CD14-positive monocyte (primary cell): ENCODE data around the gene CD302. TPM values are rescaled to one million over a fixed set of nuclear protein-coding genes. Genes with fewer than 3 reads are reported as not detected.

Experiments
- DNase-seq, 3 donors: peaks; one replicate each; pipeline ENCODE4 v3.0.0-alpha.2; 2011 to 2022
- H2AFZ ChIP-seq: 2 replicates; pipeline ENCODE4 v1.6.0; 2012; ENCODE audit warnings: mild to moderate bottlenecking, low read depth, low read length, inconsistent platforms; ENCODE audit not compliant: insufficient read depth, poor library complexity, severe bottlenecking
- H3K27ac ChIP-seq, 2 donors: 1 replicate in 1 of 2; 2 replicates in 1 of 2; pipeline ENCODE4 v1.5.1; 2012 to 2013; ENCODE audit warnings: low read length in 2 of 2, control low read depth in 1 of 2, inconsistent platforms in 1 of 2, low read depth in 1 of 2, mild to moderate bottlenecking in 1 of 2
- H3K27me3 ChIP-seq, 2 donors: one replicate each; pipeline versions ENCODE4 v1.6.0 to v1.6.1; 2011 to 2013; ENCODE audit warnings: low read length in 2 of 2; ENCODE audit not compliant: control insufficient read depth in 2 of 2, insufficient read depth in 2 of 2
- H3K36me3 ChIP-seq, 2 donors: replicated peaks in 1 of 2; 1 replicate in 1 of 2; 2 replicates in 1 of 2; pipeline versions ENCODE4 v1.5.1 to v1.6.1; 2012 to 2013; ENCODE audit warnings: low read length in 2 of 2, control low read depth in 1 of 2, inconsistent platforms in 1 of 2, mild to moderate bottlenecking in 1 of 2; ENCODE audit not compliant: insufficient read depth in 2 of 2, control insufficient read depth in 1 of 2
- H3K4me1 ChIP-seq, 2 donors: 1 replicate in 1 of 2; 2 replicates in 1 of 2; pipeline versions ENCODE4 v1.5.1 to v1.6.1; 2012 to 2013; ENCODE audit warnings: low read length in 2 of 2, control low read depth in 1 of 2, inconsistent platforms in 1 of 2, mild to moderate bottlenecking in 1 of 2, moderate library complexity in 1 of 2; ENCODE audit not compliant: insufficient read depth in 2 of 2, control insufficient read depth in 1 of 2
- H3K4me2 ChIP-seq: replicated peaks from 2 replicates; pipeline ENCODE3; 2012; ENCODE audit warnings: low read length, moderate library complexity, mild to moderate bottlenecking; ENCODE audit not compliant: poor library complexity, severe bottlenecking; ENCODE audit errors: extremely low read depth
- H3K4me3 ChIP-seq, 3 experiments: fragments of 200-600 bp in 1 of 3; sonication (generic) in 1 of 3; replicated peaks in 1 of 3; 1 replicate in 2 of 3; 2 replicates in 1 of 3; pipeline ENCODE4 v1.5.1; 2011 to 2013; ENCODE audit warnings: low read length in 3 of 3, mild to moderate bottlenecking in 3 of 3, control low read depth in 2 of 3, low read depth in 2 of 3, inconsistent platforms in 1 of 3, moderate library complexity in 1 of 3
- H3K79me2 ChIP-seq: 2 replicates; pipeline ENCODE4 v1.6.0; 2012; ENCODE audit warnings: mild to moderate bottlenecking, control low read depth, inconsistent platforms, low read length, moderate library complexity; ENCODE audit not compliant: insufficient read depth
- H3K9ac ChIP-seq: 2 replicates; pipeline ENCODE4 v1.6.0; 2017; ENCODE audit warnings: low read length, mild to moderate bottlenecking; ENCODE audit not compliant: insufficient read depth, poor library complexity, severe bottlenecking
- H3K9me3 ChIP-seq, 2 donors: replicated peaks in 1 of 2; 1 replicate in 1 of 2; 2 replicates in 1 of 2; pipeline versions ENCODE4 v1.5.1 to v1.6.1; 2012 to 2013; ENCODE audit warnings: low read length in 2 of 2, control low read depth in 1 of 2; ENCODE audit not compliant: control insufficient read depth in 1 of 2, insufficient read depth in 1 of 2
- H4K20me1 ChIP-seq: 2 replicates; pipeline ENCODE4 v1.6.0; 2012; ENCODE audit warnings: mild to moderate bottlenecking, low read length, control low read depth, moderate library complexity; ENCODE audit not compliant: insufficient read depth
- H3K27ac Mint-ChIP-seq, 7 donors: one replicate each; pipeline ENCODE4 v1.8.0; 2020; ENCODE audit warnings: mild to moderate bottlenecking in 7 of 7, mixed read lengths in 7 of 7, moderate library complexity in 6 of 7, inconsistent platforms in 2 of 7
- H3K27me3 Mint-ChIP-seq, 3 donors: one replicate each; pipeline ENCODE4 v1.8.0; 2021 to 2022; ENCODE audit warnings: low read depth in 3 of 3, mild to moderate bottlenecking in 3 of 3, mixed read lengths in 3 of 3, moderate library complexity in 3 of 3, inconsistent platforms in 1 of 3
- H3K36me3 Mint-ChIP-seq, 2 donors: one replicate each; pipeline ENCODE4 v1.8.0; 2020; ENCODE audit warnings: mixed read lengths in 2 of 2, inconsistent platforms in 1 of 2, mild to moderate bottlenecking in 1 of 2
- H3K4me1 Mint-ChIP-seq: one replicate; pipeline ENCODE4 v1.8.0; 2020; ENCODE audit warnings: mild to moderate bottlenecking, mixed read lengths
- H3K4me3 Mint-ChIP-seq, 2 donors: one replicate each; pipeline ENCODE4 v1.8.0; 2020; ENCODE audit warnings: mild to moderate bottlenecking in 2 of 2, mixed read lengths in 2 of 2, moderate library complexity in 1 of 2
- H3K9me3 Mint-ChIP-seq, 7 donors: one replicate each; pipeline ENCODE4 v1.8.0; 2020 to 2022; ENCODE audit warnings: mixed read lengths in 7 of 7, mild to moderate bottlenecking in 6 of 7, moderate library complexity in 6 of 7, inconsistent platforms in 2 of 7
- CTCF ChIP-seq: fragments of 200-600 bp; IDR thresholded peaks from one replicate; pipeline ENCODE4 v1.8.0; 2022; ENCODE audit warnings: antibody characterized with exemption, mild to moderate bottlenecking
- WGBS: methylation state at CpG from one replicate; pipeline ENCODE4 v1.1.5; 2013; ENCODE audit warnings: missing lambda C conversion rate; ENCODE audit not compliant: insufficient coverage; 5-methylcytosine and 5-hydroxymethylcytosine counted together
- intact Hi-C, 2 donors: fragments of 100-400 bp; cut with micrococcal nuclease; formaldehyde crosslinking; loops; one replicate each; pipeline versions ENCODE4 v1.15.0 to v1.15.1; 2023
- polyA plus RNA-seq, 3 donors: library from polyadenylated mRNA; depleted of rRNA in 1 of 3; unstranded in 2 of 3; stranded (reverse) in 1 of 3; fragments of 300-500 nt in 2 of 3; fragments of >200 nt in 1 of 3; fragmentation: Illumina TruSeq in 2 of 3; gene quantifications; 1 replicate in 2 of 3; 2 replicates in 1 of 3; pipeline ENCODE4 v1.2.3, GENCODE V29; 2012 to 2021

The CD302 gene
- polyA plus RNA-seq, 3 donors, result 90.3 to 214 (median 146) TPM

GRCh38 chr2:159773886-159774285, 24.1 kb downstream of the CD302 start:
- Histone ChIP-seq H3K79me2 (peaks cover 24% of the 10 kb centered on the region), H3K9ac (no peak overlapping the region), H3K4me1 (peaks cover 0 to 3% of the 10 kb centered on the region in 2 donors), H3K27me3 (no peaks in the 10 kb centered on the region), H3K27ac (peak overlapping the region in 1 of 2 donors; percentile 67), H3K36me3 (peaks cover 69 to 96% of the 10 kb centered on the region in 2 donors), H3K9me3 (no peaks in the 10 kb centered on the region), H2AFZ (no peak overlapping the region), H3K4me2 (no peak overlapping the region), H4K20me1 (peaks cover 92% of the 10 kb centered on the region), H3K4me3 (no peak overlapping the region)
- WGBS, result 94% methylated on average over 2 of the region's 3 CpGs
- H3K9me3 Mint-ChIP-seq, result no peaks in the 10 kb centered on the region
- intact Hi-C loops, result no loop called here
- H3K27ac Mint-ChIP-seq, result peak overlapping the region in 1 of 7 donors; percentile 76
- H3K4me3 Mint-ChIP-seq, result no peak overlapping the region
- H3K36me3 Mint-ChIP-seq, result peaks cover 62 to 74% of the 10 kb centered on the region in 2 donors
- H3K27me3 Mint-ChIP-seq, result no peaks in the 10 kb centered on the region
- no peak for DNase-seq
- peaks cover 4% of the 10 kb centered on the region for H3K4me1 Mint-ChIP-seq
- no peak for TF ChIP-seq CTCF

- Histone ChIP-seq H3K79me2 (peaks cover 24% of the 10 kb centered on the region), H3K4me3 (no peak overlapping the region), H4K20me1 (peaks cover 93% of the 10 kb centered on the region), H3K9me3 (no peaks in the 10 kb centered on the region), H3K4me2 (no peak overlapping the region), H3K36me3 (peaks cover 69 to 96% of the 10 kb centered on the region in 2 donors), H3K4me1 (peaks cover 0 to under 1% of the 10 kb centered on the region in 2 donors), H3K27me3 (no peaks in the 10 kb centered on the region), H3K27ac (peak overlapping the region in 1 of 2 donors; percentile 44), H3K9ac (no peak overlapping the region), H2AFZ (no peak overlapping the region)
- intact Hi-C loops, result no loop called here
- TF ChIP-seq CTCF, result no peak
- Mint-ChIP-seq H3K27ac (no peak overlapping the region), H3K27me3 (no peaks in the 10 kb centered on the region), H3K4me1 (peaks cover 2% of the 10 kb centered on the region), H3K4me3 (no peak overlapping the region), H3K9me3 (no peaks in the 10 kb centered on the region), H3K36me3 (peaks cover 62 to 72% of the 10 kb centered on the region in 2 donors)
- WGBS, result 100% methylated on average over 2 of the region's 3 CpGs
- DNase-seq, result no peak
These were observed 24.6 kb downstream of the CD302 start for GRCh38 chr2:159773426-159773825.
